HepG2 (cell line): ENCODE data around the gene MARK2. TPM values are rescaled to one million over a fixed set of nuclear protein-coding genes. Genes with fewer than 3 reads are reported as not detected.

Source experiments
- ETV5 ChIP-seq: IDR thresholded peaks from 2 replicates; pipeline ENCODE4 v1.6.1; 2018; ENCODE audit warnings: missing biosample characterization, missing genetic modification reagents, inconsistent platforms, borderline replicate concordance
- HNF1B ChIP-seq: sonication (generic); formaldehyde crosslinking; IDR thresholded peaks from 2 replicates; pipeline ENCODE4 v1.5.1; 2020; ENCODE audit warnings: mild to moderate bottlenecking, moderate library complexity, missing genetic modification reagents
- LBX2 ChIP-seq: sonication (generic); formaldehyde crosslinking; IDR thresholded peaks from 2 replicates; pipeline ENCODE4 v1.5.0; 2020; ENCODE audit warnings: missing genetic modification reagents, mild to moderate bottlenecking, borderline replicate concordance
- MATR3 ChIP-seq: sonication (generic); formaldehyde crosslinking; IDR thresholded peaks from 2 replicates; pipeline ENCODE4 v1.4.0; 2020; ENCODE audit warnings: missing genetic modification reagents
- MYPOP ChIP-seq: sonication (generic); formaldehyde crosslinking; IDR thresholded peaks from 2 replicates; pipeline ENCODE4 v1.8.1; 2023; ENCODE audit warnings: mild to moderate bottlenecking, moderate library complexity, missing genetic modification reagents
- PHF5A ChIP-seq: IDR thresholded peaks from one replicate; pipeline ENCODE4 v1.6.1; 2018; ENCODE audit warnings: low read depth, missing genetic modification reagents; ENCODE audit not compliant: unreplicated experiment
- PHF8 ChIP-seq: sonication (generic); formaldehyde crosslinking; IDR thresholded peaks from 2 replicates; pipeline ENCODE4 v1.5.0; 2020; ENCODE audit warnings: missing genetic modification reagents
- PPARG ChIP-seq: conservative IDR thresholded peaks from 2 replicates; pipeline ENCODE4 v1.6.1; 2016; ENCODE audit warnings: missing biosample characterization, missing genetic modification reagents
- SMAD3 ChIP-seq: sonication (generic); formaldehyde crosslinking; IDR thresholded peaks from 2 replicates; pipeline ENCODE4 v1.4.0; 2020; ENCODE audit warnings: missing genetic modification reagents
- ZNF280B ChIP-seq: sonication (generic); formaldehyde crosslinking; IDR thresholded peaks from 2 replicates; pipeline ENCODE4 v1.5.0; 2020; ENCODE audit warnings: missing genetic modification reagents, mild to moderate bottlenecking, borderline replicate concordance
- ZNF670 ChIP-seq: sonication (generic); formaldehyde crosslinking; IDR thresholded peaks from 2 replicates; pipeline ENCODE4 v1.8.0; 2022; ENCODE audit warnings: mild to moderate bottlenecking, missing genetic modification reagents, borderline replicate concordance
- polyA plus RNA-seq, 8 experiments: library from polyadenylated mRNA; depleted of rRNA in 3 of 8; stranded (reverse) in 7 of 8; unstranded in 1 of 8; fragments of >200 nt; fragmentation: Illumina TruSeq in 4 of 8; extraction: Trizol in 4 of 8; gene quantifications; 2 replicates each; pipeline versions ENCODE4 v1.2.1 to v1.2.3, GENCODE V29; 2011 to 2016; ENCODE audit warnings: low read depth in 4 of 8, missing spikeins in 1 of 8, mixed read lengths in 1 of 8; ENCODE audit not compliant: insufficient read depth in 1 of 8
- total RNA-seq, 5 experiments: library from RNA; depleted of rRNA; stranded (reverse); fragments of >200 nt; fragmentation: Illumina TruSeq; extraction: Trizol; gene quantifications; 2 replicates each; pipeline ENCODE4 v1.2.3, GENCODE V29; 2016; ENCODE audit warnings: low read depth in 1 of 5
- TF ChIP-seq, protein P1 (sequence below): sonication (generic); formaldehyde crosslinking; IDR thresholded peaks from 2 replicates; pipeline ENCODE4 v1.4.0; 2020; ENCODE audit warnings: missing genetic modification reagents, borderline replicate concordance
- TF ChIP-seq, protein P2 (sequence below): sonication (generic); formaldehyde crosslinking; IDR thresholded peaks from 2 replicates; pipeline ENCODE4 v1.9.0; 2021; ENCODE audit warnings: missing genetic modification reagents, borderline replicate concordance
- TF ChIP-seq, protein P3 (sequence below): IDR thresholded peaks from 2 replicates; pipeline ENCODE4 v1.6.1; 2012; ENCODE audit warnings: inconsistent platforms

MARK2 gene
- total and polyA plus RNA-seq, 2 of the 13 experiments (the other 11 are each of a cell fraction or from before 2014, with no cell fraction given): 13.5 to 13.9 TPM

GRCh38 chr11:63862923-63863322 is 24.0 kb downstream of the MARK2 start (continued):
- TF ChIP-seq, protein P1, sequence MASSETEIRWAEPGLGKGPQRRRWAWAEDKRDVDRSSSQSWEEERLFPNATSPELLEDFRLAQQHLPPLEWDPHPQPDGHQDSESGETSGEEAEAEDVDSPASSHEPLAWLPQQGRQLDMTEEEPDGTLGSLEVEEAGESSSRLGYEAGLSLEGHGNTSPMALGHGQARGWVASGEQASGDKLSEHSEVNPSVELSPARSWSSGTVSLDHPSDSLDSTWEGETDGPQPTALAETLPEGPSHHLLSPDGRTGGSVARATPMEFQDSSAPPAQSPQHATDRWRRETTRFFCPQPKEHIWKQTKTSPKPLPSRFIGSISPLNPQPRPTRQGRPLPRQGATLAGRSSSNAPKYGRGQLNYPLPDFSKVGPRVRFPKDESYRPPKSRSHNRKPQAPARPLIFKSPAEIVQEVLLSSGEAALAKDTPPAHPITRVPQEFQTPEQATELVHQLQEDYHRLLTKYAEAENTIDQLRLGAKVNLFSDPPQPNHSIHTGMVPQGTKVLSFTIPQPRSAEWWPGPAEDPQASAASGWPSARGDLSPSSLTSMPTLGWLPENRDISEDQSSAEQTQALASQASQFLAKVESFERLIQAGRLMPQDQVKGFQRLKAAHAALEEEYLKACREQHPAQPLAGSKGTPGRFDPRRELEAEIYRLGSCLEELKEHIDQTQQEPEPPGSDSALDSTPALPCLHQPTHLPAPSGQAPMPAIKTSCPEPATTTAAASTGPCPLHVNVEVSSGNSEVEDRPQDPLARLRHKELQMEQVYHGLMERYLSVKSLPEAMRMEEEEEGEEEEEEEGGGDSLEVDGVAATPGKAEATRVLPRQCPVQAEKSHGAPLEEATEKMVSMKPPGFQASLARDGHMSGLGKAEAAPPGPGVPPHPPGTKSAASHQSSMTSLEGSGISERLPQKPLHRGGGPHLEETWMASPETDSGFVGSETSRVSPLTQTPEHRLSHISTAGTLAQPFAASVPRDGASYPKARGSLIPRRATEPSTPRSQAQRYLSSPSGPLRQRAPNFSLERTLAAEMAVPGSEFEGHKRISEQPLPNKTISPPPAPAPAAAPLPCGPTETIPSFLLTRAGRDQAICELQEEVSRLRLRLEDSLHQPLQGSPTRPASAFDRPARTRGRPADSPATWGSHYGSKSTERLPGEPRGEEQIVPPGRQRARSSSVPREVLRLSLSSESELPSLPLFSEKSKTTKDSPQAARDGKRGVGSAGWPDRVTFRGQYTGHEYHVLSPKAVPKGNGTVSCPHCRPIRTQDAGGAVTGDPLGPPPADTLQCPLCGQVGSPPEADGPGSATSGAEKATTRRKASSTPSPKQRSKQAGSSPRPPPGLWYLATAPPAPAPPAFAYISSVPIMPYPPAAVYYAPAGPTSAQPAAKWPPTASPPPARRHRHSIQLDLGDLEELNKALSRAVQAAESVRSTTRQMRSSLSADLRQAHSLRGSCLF: no peak
- TF ChIP-seq PHF5A (CRISPR knock-in tag) (no peak), HNF1B (CRISPR knock-in tag) (no peak), ZNF670 (no peak), LBX2 (CRISPR knock-in tag) (no peak), SMAD3 (CRISPR knock-in tag) (no peak), ETV5 (CRISPR knock-in tag) (peak; percentile 94), PHF8 (CRISPR knock-in tag) (no peak), ZNF280B (CRISPR knock-in tag) (no peak), PPARG (no peak), MATR3 (no peak), MYPOP (CRISPR knock-in tag) (no peak)
- TF ChIP-seq, protein P2, sequence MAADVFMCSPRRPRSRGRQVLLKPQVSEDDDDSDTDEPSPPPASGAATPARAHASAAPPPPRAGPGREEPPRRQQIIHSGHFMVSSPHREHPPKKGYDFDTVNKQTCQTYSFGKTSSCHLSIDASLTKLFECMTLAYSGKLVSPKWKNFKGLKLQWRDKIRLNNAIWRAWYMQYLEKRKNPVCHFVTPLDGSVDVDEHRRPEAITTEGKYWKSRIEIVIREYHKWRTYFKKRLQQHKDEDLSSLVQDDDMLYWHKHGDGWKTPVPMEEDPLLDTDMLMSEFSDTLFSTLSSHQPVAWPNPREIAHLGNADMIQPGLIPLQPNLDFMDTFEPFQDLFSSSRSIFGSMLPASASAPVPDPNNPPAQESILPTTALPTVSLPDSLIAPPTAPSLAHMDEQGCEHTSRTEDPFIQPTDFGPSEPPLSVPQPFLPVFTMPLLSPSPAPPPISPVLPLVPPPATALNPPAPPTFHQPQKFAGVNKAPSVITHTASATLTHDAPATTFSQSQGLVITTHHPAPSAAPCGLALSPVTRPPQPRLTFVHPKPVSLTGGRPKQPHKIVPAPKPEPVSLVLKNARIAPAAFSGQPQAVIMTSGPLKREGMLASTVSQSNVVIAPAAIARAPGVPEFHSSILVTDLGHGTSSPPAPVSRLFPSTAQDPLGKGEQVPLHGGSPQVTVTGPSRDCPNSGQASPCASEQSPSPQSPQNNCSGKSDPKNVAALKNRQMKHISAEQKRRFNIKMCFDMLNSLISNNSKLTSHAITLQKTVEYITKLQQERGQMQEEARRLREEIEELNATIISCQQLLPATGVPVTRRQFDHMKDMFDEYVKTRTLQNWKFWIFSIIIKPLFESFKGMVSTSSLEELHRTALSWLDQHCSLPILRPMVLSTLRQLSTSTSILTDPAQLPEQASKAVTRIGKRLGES: no peak
- TF ChIP-seq, protein P3, sequence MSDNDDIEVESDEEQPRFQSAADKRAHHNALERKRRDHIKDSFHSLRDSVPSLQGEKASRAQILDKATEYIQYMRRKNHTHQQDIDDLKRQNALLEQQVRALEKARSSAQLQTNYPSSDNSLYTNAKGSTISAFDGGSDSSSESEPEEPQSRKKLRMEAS: peak; percentile 52
